Stimulated activated CD4-positive, alpha-beta T cell treated with anti-CD3 and anti-CD28 coated beads, Interleukin-4, amount 100 ng/mL, for 48 hours (primary cell): Measurements from ENCODE around the gene SHKBP1.
"Not testable (repeated sequence)": the region's sequence is repeated elsewhere in the genome, so short reads cannot be mapped to it uniquely, and the experiment has no call there.

Experiments
- DNase-seq, 2 donors: peaks; one replicate each; pipeline ENCODE4 v3.0.0-alpha.2; 2020; ENCODE audit warnings: low read depth in 2 of 2

Gene SHKBP1

GRCh38 chr19:40585982-40586422 is 9.3 kb downstream of the SHKBP1 start:
- no peak for DNase-seq

GRCh38 chr19:40586611-40587010 is 9.9 kb downstream of the SHKBP1 start:
- DNase-seq, result no peak

GRCh38 chr19:40588110-40588854 is 11.6 kb downstream of the SHKBP1 start:
- DNase-seq, result no peak

- no peak for DNase-seq
Observed at GRCh38 chr19:40588926-40589569, 12.4 kb downstream of the SHKBP1 start.

GRCh38 chr19:40589591-40590429 is 13.1 kb downstream of the SHKBP1 start:
- DNase-seq, result no peak

- no peak for DNase-seq
Observed at GRCh38 chr19:40590464-40591265, 14.0 kb downstream of the SHKBP1 start.

GRCh38 chr19:40591724-40592123 is 15.1 kb downstream of the SHKBP1 start:
- not testable (repeated sequence) for DNase-seq

- DNase-seq, result no peak
Observed at GRCh38 chr19:40592170-40592569, 15.5 kb downstream of the SHKBP1 start.

- no peak for DNase-seq
Observed at GRCh38 chr19:40594255-40594654, 17.6 kb downstream of the SHKBP1 start.

- DNase-seq, result no peak
Observed at GRCh38 chr19:40594657-40595091, 18.0 kb downstream of the SHKBP1 start.

- no peak for DNase-seq
Observed at GRCh38 chr19:40596608-40597328, 20.1 kb downstream of the SHKBP1 start.

- no peak for DNase-seq
Observed at GRCh38 chr19:40597329-40597838, 20.7 kb downstream of the SHKBP1 start.

GRCh38 chr19:40598121-40598917 is 21.6 kb downstream of the SHKBP1 start:
- DNase-seq, result peak; percentile 82 to 89

- no peak for DNase-seq
Observed at GRCh38 chr19:40598918-40599307, 22.2 kb downstream of the SHKBP1 start.

GRCh38 chr19:40599331-40599901 is 22.7 kb downstream of the SHKBP1 start:
- DNase-seq, result no peak

GRCh38 chr19:40599902-40600569 is 23.4 kb downstream of the SHKBP1 start:
- DNase-seq, result no peak

GRCh38 chr19:40600570-40601133 is 24.0 kb downstream of the SHKBP1 start:
- DNase-seq, result no peak

GRCh38 chr19:40601134-40601974 is 24.7 kb downstream of the SHKBP1 start, which contains the start of gene LTBP4:
TSS of gene LTBP4 (plus strand) at chr19:40601369. CDS start at chr19:40601388, 19 bp downstream.
- no peak for DNase-seq
